Adrenal gland (tissue), 12 donors: ENCODE measurements around the gene NOC4L. TPM values are rescaled to one million over a fixed set of nuclear protein-coding genes. Genes with fewer than 3 reads are reported as not detected.

Experiments
- DNase-seq, 7 donors: peaks; one replicate each; pipeline ENCODE4 v3.0.0-alpha.2; 2019 to 2020
- H3K27ac ChIP-seq, 5 donors: fragments of 200-600 bp; sonication (generic) in 4 of 5; 1 replicate in 3 of 5; 2 replicates in 2 of 5; pipeline versions ENCODE4 v1.5.1 to v1.8.0; 2016 to 2020; ENCODE audit warnings: mild to moderate bottlenecking in 1 of 5
- H3K27me3 ChIP-seq: fragments of 200-600 bp; 2 replicates; pipeline ENCODE4 v1.8.0; 2021
- H3K36me3 ChIP-seq, 2 donors: fragments of 200-600 bp; replicated peaks in 1 of 2; 1 replicate in 1 of 2; 2 replicates in 1 of 2; pipeline versions ENCODE4 v1.5.1 to v1.8.0; 2018 to 2022
- H3K4me1 ChIP-seq, 2 donors: fragments of 200-600 bp; replicated peaks in 1 of 2; 1 replicate in 1 of 2; 2 replicates in 1 of 2; pipeline versions ENCODE4 v1.5.1 to v1.8.0; 2018 to 2021
- H3K4me3 ChIP-seq, 4 donors: fragments of 200-600 bp; sonication (generic) in 3 of 4; one replicate each; pipeline ENCODE4 v1.5.1; 2016 to 2018
- H3K9me3 ChIP-seq, 3 donors: fragments of 200-600 bp; sonication (generic) in 1 of 3; replicated peaks in 1 of 3; 1 replicate in 2 of 3; 2 replicates in 1 of 3; pipeline versions ENCODE4 v1.5.1 to v1.8.0; 2016 to 2021
- POLR2A ChIP-seq, 2 donors: fragments of 450-650 bp; IDR thresholded peaks; one replicate each; pipeline ENCODE4 v1.6.1; 2017; ENCODE audit warnings: antibody characterized with exemption in 2 of 2, mild to moderate bottlenecking in 2 of 2, moderate library complexity in 1 of 2
- WGBS, 4 donors: extraction: QIAGEN DNeasy Blood & Tissue Kit in 2 of 4; methylation state at CpG; one replicate each; pipeline versions ENCODE4 v1.1.5 to v1.1.7; 2013 to 2017; 5-methylcytosine and 5-hydroxymethylcytosine counted together
- intact Hi-C, 2 donors: fragments of 100-400 bp; cut with DNase I; formaldehyde crosslinking; loops; one replicate each; pipeline versions ENCODE4 v1.14.1 to v1.15.0; 2022 to 2023
- polyA plus RNA-seq, 3 donors: library from polyadenylated mRNA; stranded (reverse); fragments of 200-250 nt in 2 of 3; fragments of 350-450 nt in 1 of 3; fragmentation: Illumina TruSeq in 1 of 3; extraction: RNeasy Lipid Tissue Mini Kit (QIAGEN cat#74804) in 1 of 3; gene quantifications; one replicate each; pipeline ENCODE4 v1.2.3, GENCODE V29; 2013 to 2014
- total RNA-seq, 9 donors: library from RNA; depleted of rRNA in 4 of 9; stranded (reverse); fragments of >200 nt in 4 of 9; fragments of 120-200 nt in 1 of 9; fragmentation: NEBNext Ultra II Directional in 1 of 9; extraction: Animal tissue kit (Norgen Biotek cat#: 25700) in 1 of 9; gene quantifications; one replicate each; pipeline versions ENCODE4 v1.1.0 to v1.2.4, GENCODE V29; 2013 to 2023
- TF ChIP-seq, protein P1 (sequence below), 6 experiments: fragments of 450-650 bp in 4 of 6; fragments of 200-600 bp in 2 of 6; sonication (generic) in 1 of 6; IDR thresholded peaks; 1 replicate in 5 of 6; 2 replicates in 1 of 6; pipeline versions ENCODE4 v1.5.1 to v1.8.0; 2016 to 2021; ENCODE audit warnings: antibody characterized with exemption in 6 of 6, mild to moderate bottlenecking in 2 of 6, moderate library complexity in 1 of 6
- donor health status: healthy with polysubstance abuse.
- donor health status: Bipolar disorder and iron deficiency.
- donor health status: DM: yes; HTN: yes; CAD: no.
- donor health status: DM: no; HTN: no; CAD: no.
- donor health status: DM: no; HTN: no; CAD: no.
- donor health status: DM: yes; HTN: yes; CAD: no.

The NOC4L gene
- total and polyA plus RNA-seq, 12 donors = 4.7 to 51.5 (median 17.5) TPM

DNA sequence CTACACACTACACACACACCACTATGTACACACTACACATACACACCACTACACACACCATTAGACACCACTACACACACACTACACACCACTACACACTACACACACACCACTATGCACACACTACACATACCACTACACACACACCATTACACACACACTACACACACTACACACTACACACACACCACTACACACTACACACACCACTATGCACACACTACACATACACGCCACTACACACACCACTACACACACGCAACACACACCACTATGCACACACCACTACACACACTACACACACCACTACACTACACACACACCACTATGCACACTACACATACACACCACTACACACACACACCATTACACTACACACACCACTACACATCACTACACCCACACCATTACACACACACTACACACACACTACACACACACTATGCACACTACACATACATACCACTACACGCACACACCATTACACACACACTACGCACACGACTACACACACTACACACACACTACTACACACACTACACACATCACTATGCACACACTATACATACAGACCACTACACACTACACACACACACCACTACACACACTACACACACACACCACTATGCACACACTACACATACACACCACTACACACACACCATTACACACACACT lies 13.6 kb downstream of the NOC4L start:
- Histone ChIP-seq H3K4me3 (no peak overlapping the region), H3K27ac (no peak overlapping the region), H3K27me3 (no peaks in the 10 kb centered on the region), H3K9me3 (no peaks in the 10 kb centered on the region), H3K36me3 (no peaks in the 10 kb centered on the region), H3K4me1 (peaks cover 0 to 10% of the 10 kb centered on the region in 2 donors)
- TF ChIP-seq, protein P1, sequence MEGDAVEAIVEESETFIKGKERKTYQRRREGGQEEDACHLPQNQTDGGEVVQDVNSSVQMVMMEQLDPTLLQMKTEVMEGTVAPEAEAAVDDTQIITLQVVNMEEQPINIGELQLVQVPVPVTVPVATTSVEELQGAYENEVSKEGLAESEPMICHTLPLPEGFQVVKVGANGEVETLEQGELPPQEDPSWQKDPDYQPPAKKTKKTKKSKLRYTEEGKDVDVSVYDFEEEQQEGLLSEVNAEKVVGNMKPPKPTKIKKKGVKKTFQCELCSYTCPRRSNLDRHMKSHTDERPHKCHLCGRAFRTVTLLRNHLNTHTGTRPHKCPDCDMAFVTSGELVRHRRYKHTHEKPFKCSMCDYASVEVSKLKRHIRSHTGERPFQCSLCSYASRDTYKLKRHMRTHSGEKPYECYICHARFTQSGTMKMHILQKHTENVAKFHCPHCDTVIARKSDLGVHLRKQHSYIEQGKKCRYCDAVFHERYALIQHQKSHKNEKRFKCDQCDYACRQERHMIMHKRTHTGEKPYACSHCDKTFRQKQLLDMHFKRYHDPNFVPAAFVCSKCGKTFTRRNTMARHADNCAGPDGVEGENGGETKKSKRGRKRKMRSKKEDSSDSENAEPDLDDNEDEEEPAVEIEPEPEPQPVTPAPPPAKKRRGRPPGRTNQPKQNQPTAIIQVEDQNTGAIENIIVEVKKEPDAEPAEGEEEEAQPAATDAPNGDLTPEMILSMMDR (IDR thresholded peaks at IDR 0.05) = no peak
- no peak for TF ChIP-seq POLR2A (IDR thresholded peaks at IDR 0.05)
- intact Hi-C loops = loop anchor here in 1 of 2 donors (10.0 kb wide), 2 partner anchors 57 to 457 kb away; partner anchors contain the start of genes LRCOL1 and P2RX2
- no peak for DNase-seq
- WGBS, 4 donors = 89 to 95% (median 93%) methylated on average over 5 of the region's 5 CpGs

DNA sequence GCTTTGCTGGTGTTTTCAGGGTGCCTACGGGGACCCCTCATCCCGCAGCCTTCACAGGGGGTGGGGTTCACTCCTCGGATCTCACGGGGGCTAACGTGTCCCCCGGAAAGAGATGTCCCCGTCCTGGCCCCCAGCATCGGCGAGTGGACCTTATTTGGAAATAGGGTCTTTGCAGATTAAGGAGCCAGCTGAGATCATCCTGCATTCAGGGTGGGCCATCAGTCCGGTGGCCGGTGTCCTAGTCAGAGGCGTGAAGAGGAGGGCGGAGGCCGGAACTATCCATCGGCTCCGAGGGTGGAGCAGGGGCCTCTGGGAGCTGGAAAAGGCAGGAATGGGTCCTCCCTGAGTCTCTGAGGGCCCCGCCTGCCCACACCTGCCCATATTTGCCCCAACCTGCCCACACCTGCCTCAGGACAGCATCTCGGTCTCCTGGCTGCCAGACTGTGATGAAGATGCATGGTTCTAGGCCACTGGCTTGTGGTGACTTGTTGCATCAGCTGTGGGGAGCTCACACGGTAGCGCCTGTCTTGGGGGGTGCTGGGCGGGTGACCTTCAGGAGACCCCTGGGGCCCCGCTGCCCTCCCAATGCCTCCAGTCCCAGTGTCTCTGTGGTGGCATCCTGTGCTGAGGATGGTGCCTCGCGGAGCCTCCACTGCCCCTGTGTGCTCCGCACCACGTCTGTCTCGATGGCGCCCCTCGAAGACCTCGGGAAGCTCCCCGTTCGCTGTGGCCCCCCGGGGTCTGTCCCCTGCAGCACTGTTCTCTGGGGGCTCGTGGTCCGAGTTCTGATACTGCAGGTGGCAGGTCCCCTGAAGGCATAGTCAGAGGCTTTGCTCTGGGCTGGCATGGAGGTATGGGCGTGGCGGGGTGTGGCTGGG lies 14.7 kb downstream of the NOC4L start:
- no peaks in the 10 kb centered on the region for H3K27me3 ChIP-seq
- no peak overlapping the region for H3K4me3 ChIP-seq
- H3K27ac ChIP-seq = no peak overlapping the region
- no peak for DNase-seq
- no peaks in the 10 kb centered on the region for H3K9me3 ChIP-seq
- H3K36me3 ChIP-seq = no peaks in the 10 kb centered on the region
- TF ChIP-seq POLR2A (IDR thresholded peaks at IDR 0.05) = no peak
- TF ChIP-seq, protein P1 (IDR thresholded peaks at IDR 0.05) = no peak
- 85 to 91% (median 91%) methylated on average over 18 to 37 of the region's 37 CpGs for WGBS, 4 donors
- intact Hi-C loops = loop anchor here in 1 of 2 donors (10.0 kb wide), 2 partner anchors 56 to 456 kb away; partner anchors contain the start of genes LRCOL1 and P2RX2
- peaks cover 0 to 9% of the 10 kb centered on the region in 2 donors for H3K4me1 ChIP-seq

DNA sequence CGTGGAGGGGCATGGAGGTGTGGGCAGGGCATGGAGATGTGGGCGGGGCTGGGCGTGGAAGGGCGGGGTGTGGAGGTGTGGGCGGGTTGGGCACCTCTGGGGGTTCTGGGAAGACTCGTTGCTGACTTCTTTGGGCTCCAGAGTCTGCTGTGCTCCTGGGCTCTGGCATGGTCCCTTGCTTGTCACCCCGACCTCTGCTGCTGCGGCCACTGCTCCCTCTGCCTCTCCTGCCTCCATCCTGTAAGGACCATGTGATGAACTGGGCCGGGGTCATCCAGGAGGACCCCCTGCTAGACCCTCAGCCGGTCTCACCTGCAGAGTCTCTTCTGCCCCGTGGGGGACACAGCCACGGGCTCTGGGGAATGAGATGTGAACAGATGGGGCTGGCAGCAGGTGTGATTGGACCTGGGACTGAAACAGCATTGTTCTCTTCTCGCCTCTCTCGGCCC lies 15.3 kb downstream of the NOC4L start:
- peaks cover 0 to 6% of the 10 kb centered on the region in 2 donors for H3K4me1 ChIP-seq
- H3K9me3 ChIP-seq = no peaks in the 10 kb centered on the region
- intact Hi-C loops = loop anchor here in 1 of 2 donors (10.0 kb wide), 2 partner anchors 55 to 455 kb away; partner anchors contain the start of genes LRCOL1 and P2RX2
- H3K27me3 ChIP-seq = no peaks in the 10 kb centered on the region
- no peaks in the 10 kb centered on the region for H3K36me3 ChIP-seq
- no peak overlapping the region for H3K27ac ChIP-seq
- TF ChIP-seq, protein P1 (IDR thresholded peaks at IDR 0.05) = no peak
- no peak for TF ChIP-seq POLR2A (IDR thresholded peaks at IDR 0.05)
- WGBS, 4 donors = 81 to 87% (median 85%) methylated on average over 9 to 14 of the region's 14 CpGs
- DNase-seq = no peak
- no peak overlapping the region for H3K4me3 ChIP-seq

DNA sequence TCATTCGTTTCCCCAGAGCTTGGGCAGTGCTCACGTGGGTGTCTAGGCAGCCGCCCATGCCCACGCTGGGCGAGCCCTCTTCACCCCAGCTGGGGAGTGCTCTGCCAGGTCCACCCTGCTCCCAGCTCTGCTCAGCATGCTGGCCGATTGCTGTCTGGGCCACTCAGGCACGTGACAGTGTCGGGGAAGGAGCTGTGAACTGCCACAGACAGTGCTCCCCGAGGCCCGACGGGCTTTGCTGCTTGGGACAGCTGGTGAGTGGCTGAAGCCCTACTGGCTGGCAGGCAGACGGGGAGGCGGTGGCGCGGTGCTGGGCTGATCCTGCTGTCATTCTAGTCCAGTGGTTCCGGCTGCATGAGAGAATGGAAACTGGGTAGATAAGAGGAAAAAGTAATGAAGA lies 15.8 kb downstream of the NOC4L start:
- Histone ChIP-seq H3K4me1 (peaks cover 0 to 6% of the 10 kb centered on the region in 2 donors), H3K27me3 (no peaks in the 10 kb centered on the region), H3K36me3 (no peaks in the 10 kb centered on the region), H3K27ac (no peak overlapping the region), H3K9me3 (no peaks in the 10 kb centered on the region), H3K4me3 (no peak overlapping the region)
- WGBS, 4 donors = 80 to 92% (median 83%) methylated on average over 16 of the region's 16 CpGs
- intact Hi-C loops = no loop called here
- TF ChIP-seq, protein P1 (IDR thresholded peaks at IDR 0.05) = no peak
- no peak for TF ChIP-seq POLR2A (IDR thresholded peaks at IDR 0.05)
- no peak for DNase-seq
